ENCODE results near the gene HEMK1.

Gene HEMK1

GRCh38 chr3:50617096-50617791, 47.9 kb downstream of the HEMK1 start, which contains the start of gene MAPKAPK3:
Gene MAPKAPK3, plus strand, starts transcription at chr3:50617151. Its CDS starts 415 bp downstream, at chr3:50617566.
- DNase-seq: no peak

GRCh38 chr3:50617911-50618481, 48.7 kb downstream of the HEMK1 start:
- DNase-seq: peak; percentile 58

- DNase-seq: peak; percentile 51
Observed at GRCh38 chr3:50620420-50620819, 51.1 kb downstream of the HEMK1 start.

GRCh38 chr3:50620820-50621219, 51.5 kb downstream of the HEMK1 start:
- no peak for DNase-seq

GRCh38 chr3:50622881-50623280, 53.6 kb downstream of the HEMK1 start:
- DNase-seq: no peak

- peak; percentile 85 for DNase-seq
Observed at GRCh38 chr3:50623840-50624474, 54.6 kb downstream of the HEMK1 start.

- DNase-seq: no peak
Observed at GRCh38 chr3:50624634-50625033, 55.3 kb downstream of the HEMK1 start.

GRCh38 chr3:50625231-50626182, 56.2 kb downstream of the HEMK1 start:
- DNase-seq: no peak

- no peak for DNase-seq
Observed at GRCh38 chr3:50626401-50626800, 57.1 kb downstream of the HEMK1 start.

GRCh38 chr3:50627407-50628051, 58.2 kb downstream of the HEMK1 start:
- DNase-seq: no peak

GRCh38 chr3:50628601-50629000, 59.3 kb downstream of the HEMK1 start:
- no peak for DNase-seq

GRCh38 chr3:50630394-50630793, 61.1 kb downstream of the HEMK1 start:
- DNase-seq: no peak

- no peak for DNase-seq
Observed at GRCh38 chr3:50630877-50631276, 61.6 kb downstream of the HEMK1 start.

- peak; percentile 52 for DNase-seq
Observed at GRCh38 chr3:50632450-50632849, 63.1 kb downstream of the HEMK1 start.

GRCh38 chr3:50633230-50633790, 64.0 kb downstream of the HEMK1 start:
- DNase-seq: no peak

GRCh38 chr3:50635066-50635465, 65.7 kb downstream of the HEMK1 start:
- DNase-seq: no peak

GRCh38 chr3:50637011-50637410, 67.7 kb downstream of the HEMK1 start:
- no peak for DNase-seq

GRCh38 chr3:50637945-50638344, 68.6 kb downstream of the HEMK1 start:
- no peak for DNase-seq

- no peak for DNase-seq
Observed at GRCh38 chr3:50639055-50639494, 69.8 kb downstream of the HEMK1 start.

GRCh38 chr3:50642382-50642781, 73.1 kb downstream of the HEMK1 start:
- DNase-seq: peak; percentile 55

GRCh38 chr3:50644561-50644960, 75.2 kb downstream of the HEMK1 start:
- no peak for DNase-seq

GRCh38 chr3:50645378-50645777, 76.1 kb downstream of the HEMK1 start:
- no peak for DNase-seq
